ENCODE results near the gene COX6A1.
A peak's percentile ranks its signal among the peaks of the same experiment; 100 is the strongest.

Gene COX6A1

GRCh38 chr12:120425797-120426196 lies 12.1 kb upstream of the COX6A1 start:
- no peak for DNase-seq (ENCODE audit: low read depth)
- no peak for TF ChIP-seq CTCF (conservative IDR thresholded peaks at IDR 0.05; ENCODE audit: control insufficient read depth, insufficient read depth, low read depth, low read length)
- no peak overlapping the region for H3K4me3 ChIP-seq (ENCODE audit: control insufficient read depth, low read depth, low read length)

DNA sequence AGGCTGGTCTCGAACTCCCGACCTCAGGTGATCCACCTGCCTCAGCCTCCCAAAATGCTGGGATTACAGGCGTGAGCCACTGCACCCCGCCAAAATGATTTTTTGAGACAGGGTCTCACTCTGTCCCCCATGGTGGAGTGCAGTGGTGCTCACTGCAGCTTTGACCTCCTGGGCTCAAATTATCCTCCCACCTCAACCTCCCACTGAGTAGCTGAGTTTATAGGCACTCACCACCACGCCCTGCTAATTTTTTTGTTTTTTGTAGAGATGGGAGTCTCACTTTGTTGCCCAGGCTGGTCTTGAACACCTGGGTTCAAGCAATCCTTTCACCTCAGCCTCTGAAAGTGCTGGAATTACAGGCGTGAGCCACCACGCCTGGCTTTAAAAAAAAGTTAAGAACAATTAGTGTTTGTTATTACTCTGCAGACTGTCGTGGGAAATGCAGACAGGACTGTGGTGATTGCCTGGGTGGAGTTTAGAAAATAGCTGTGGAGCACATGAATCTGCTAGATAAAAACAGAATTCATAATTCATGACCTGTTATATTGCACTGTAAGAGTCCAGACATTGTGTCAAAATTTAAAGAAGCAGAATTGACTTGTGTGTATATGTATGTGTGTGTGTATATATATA lies 9.2 kb upstream of the COX6A1 start:
- DNase-seq (ENCODE audit: low read depth), result no peak
- no peak for TF ChIP-seq CTCF (conservative IDR thresholded peaks at IDR 0.05; ENCODE audit: control insufficient read depth, insufficient read depth, low read depth, low read length)
- H3K4me3 ChIP-seq (ENCODE audit: control insufficient read depth, low read depth, low read length), result no peak overlapping the region

DNA sequence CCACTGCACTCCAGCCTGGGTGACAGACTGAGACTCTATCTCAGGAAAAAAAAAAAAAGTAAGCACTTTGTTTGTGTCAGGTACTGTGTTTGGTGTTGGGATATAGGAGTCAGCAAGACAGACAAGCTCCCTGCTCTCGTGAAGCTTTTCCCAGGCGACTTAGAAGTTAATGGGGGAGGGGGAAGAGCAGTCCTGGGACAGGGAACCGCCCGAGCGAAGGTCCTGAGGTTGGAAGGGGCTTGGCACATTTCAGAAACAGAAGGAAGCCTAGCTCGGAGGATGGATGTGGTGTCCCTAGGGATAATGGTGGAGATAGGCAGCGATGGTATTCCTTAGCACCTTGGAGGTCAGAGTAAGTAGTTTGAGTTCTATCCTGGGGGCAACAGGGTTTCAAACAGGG lies 8.5 kb upstream of the COX6A1 start:
- no peak overlapping the region for H3K4me3 ChIP-seq (ENCODE audit: control insufficient read depth, low read depth, low read length)
- DNase-seq (ENCODE audit: low read depth), result no peak
- TF ChIP-seq CTCF (conservative IDR thresholded peaks at IDR 0.05; ENCODE audit: control insufficient read depth, insufficient read depth, low read depth, low read length), result no peak

DNA sequence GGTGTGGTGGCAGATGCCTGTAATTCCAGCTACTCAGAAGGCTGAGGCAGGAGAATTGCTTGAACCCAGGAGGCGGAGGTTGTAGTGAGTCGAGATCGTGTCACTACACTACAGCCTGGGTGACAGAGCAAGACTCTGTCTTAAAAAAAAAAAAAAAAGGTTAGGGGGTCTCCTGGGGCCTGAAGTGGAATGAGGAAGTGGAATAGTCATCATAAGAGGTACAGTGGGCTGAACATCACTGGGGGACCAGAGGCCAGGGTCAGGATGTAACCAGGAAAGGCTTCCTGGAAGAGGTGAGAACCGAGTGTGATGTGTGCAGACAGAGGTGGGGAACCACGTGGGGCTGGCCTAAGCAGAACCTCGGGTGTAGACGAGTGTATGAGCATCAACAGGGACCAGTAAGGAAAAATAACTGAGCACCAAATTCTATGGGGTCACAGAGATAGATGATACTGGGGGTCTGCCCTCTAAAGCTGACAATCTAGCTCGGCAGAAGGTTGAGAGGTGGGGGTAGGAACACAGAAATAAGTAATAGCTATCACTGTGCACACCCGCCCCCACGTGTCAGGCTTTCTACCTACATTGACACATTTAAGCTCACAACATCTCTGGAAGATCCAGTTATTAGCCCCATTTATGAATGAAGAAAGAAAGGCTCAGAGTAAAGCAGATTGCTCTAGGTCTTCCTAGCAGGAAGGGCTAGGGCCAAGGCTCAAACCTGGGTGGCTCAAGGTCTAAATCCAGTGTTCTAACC lies 5.0 kb upstream of the COX6A1 start:
- TF ChIP-seq CTCF (conservative IDR thresholded peaks at IDR 0.05; ENCODE audit: control insufficient read depth, insufficient read depth, low read depth, low read length), result no peak
- no peak for DNase-seq (ENCODE audit: low read depth)
- H3K4me3 ChIP-seq (ENCODE audit: control insufficient read depth, low read depth, low read length), result no peak overlapping the region

GRCh38 chr12:120438495-120439198 lies 734 bp downstream of the COX6A1 start:
- no peak for TF ChIP-seq CTCF (conservative IDR thresholded peaks at IDR 0.05; ENCODE audit: control insufficient read depth, insufficient read depth, low read depth, low read length)
- DNase-seq (ENCODE audit: low read depth), result no peak
- H3K4me3 ChIP-seq (ENCODE audit: control insufficient read depth, low read depth, low read length), result peak overlapping the region; percentile 91

- no peak overlapping the region for H3K4me3 ChIP-seq (ENCODE audit: control insufficient read depth, low read depth, low read length)
- peak; percentile 61 for DNase-seq (ENCODE audit: low read depth)
- TF ChIP-seq CTCF (conservative IDR thresholded peaks at IDR 0.05; ENCODE audit: control insufficient read depth, insufficient read depth, low read depth, low read length), result peak; percentile 54
These were observed 1.8 kb downstream of the COX6A1 start for GRCh38 chr12:120439646-120440247.
